Endodermal cell (in vitro differentiated cells): Measurements from ENCODE around the gene MOB3B. TPM values are rescaled to one million over a fixed set of nuclear protein-coding genes. Genes with fewer than 3 reads are reported as not detected.

ENCODE experiments used
- DNase-seq: peaks from one replicate; pipeline ENCODE4 v3.0.0-alpha.2; 2017
- H3K27ac ChIP-seq: 2 replicates; pipeline ENCODE4 v1.5.1; 2013; ENCODE audit warnings: mild to moderate bottlenecking, low read depth, low read length, moderate library complexity
- H3K27me3 ChIP-seq: 2 replicates; pipeline ENCODE4 v1.6.1; 2013; ENCODE audit warnings: mild to moderate bottlenecking, low read length, moderate library complexity; ENCODE audit not compliant: insufficient read depth, control insufficient read depth, poor library complexity, severe bottlenecking
- H3K36me3 ChIP-seq: 2 replicates; pipeline ENCODE4 v1.7.0; 2013; ENCODE audit warnings: mild to moderate bottlenecking, low read length, moderate library complexity; ENCODE audit not compliant: control insufficient read depth, insufficient read depth
- H3K4me1 ChIP-seq: one replicate; pipeline ENCODE4 v1.7.0; 2013; ENCODE audit warnings: low read length; ENCODE audit not compliant: control insufficient read depth, insufficient read depth
- H3K4me3 ChIP-seq: 2 replicates; pipeline ENCODE4 v1.5.1; 2013; ENCODE audit warnings: mild to moderate bottlenecking, low read length, moderate library complexity
- H3K9ac ChIP-seq: 2 replicates; pipeline ENCODE4 v1.6.1; 2013; ENCODE audit warnings: mild to moderate bottlenecking, low read length, moderate library complexity; ENCODE audit not compliant: poor library complexity, severe bottlenecking; ENCODE audit errors: extremely low read depth
- H3K9me3 ChIP-seq: 2 replicates; pipeline ENCODE4 v1.6.1; 2013; ENCODE audit warnings: mild to moderate bottlenecking, low read length, moderate library complexity; ENCODE audit not compliant: control insufficient read depth
- H3K27ac Mint-ChIP-seq: 2 replicates; pipeline ENCODE4 v1.8.0; 2020; ENCODE audit warnings: mixed read lengths
- H3K27me3 Mint-ChIP-seq: 2 replicates; pipeline ENCODE4 v1.8.0; 2021; ENCODE audit warnings: mild to moderate bottlenecking, mixed read lengths; ENCODE audit not compliant: insufficient read depth
- H3K36me3 Mint-ChIP-seq: 2 replicates; pipeline ENCODE4 v1.8.0; 2020; ENCODE audit warnings: low read depth, mixed read lengths
- H3K4me1 Mint-ChIP-seq: 2 replicates; pipeline ENCODE4 v1.8.0; 2020; ENCODE audit warnings: mixed read lengths
- H3K4me3 Mint-ChIP-seq: 2 replicates; pipeline ENCODE4 v1.8.0; 2020; ENCODE audit warnings: mild to moderate bottlenecking, moderate library complexity, mixed read lengths
- H3K9me3 Mint-ChIP-seq: 2 replicates; pipeline ENCODE4 v1.8.0; 2020; ENCODE audit warnings: mild to moderate bottlenecking, mixed read lengths
- CTCF ChIP-seq: fragments of 200-600 bp; sonication (generic); conservative IDR thresholded peaks from 2 replicates; pipeline ENCODE4 v1.5.0; 2021; ENCODE audit warnings: antibody characterized with exemption, mild to moderate bottlenecking
- WGBS, 2 experiments: methylation state at CpG; one replicate each; pipeline versions ENCODE4 v1.1.5 to v1.1.7; 2013; ENCODE audit warnings: missing lambda C conversion rate in 2 of 2, mixed read lengths in 1 of 2; ENCODE audit not compliant: insufficient coverage in 1 of 2, insufficient read length in 1 of 2; 5-methylcytosine and 5-hydroxymethylcytosine counted together
- total RNA-seq, 2 donors: library from RNA; stranded (reverse); fragmentation: NEBNext Ultra II Directional in 1 of 2; extraction: Animal tissue kit (Norgen Biotek cat#: 25700) in 1 of 2; gene quantifications; 2 replicates in 1 of 2; 3 replicates in 1 of 2; pipeline ENCODE4 v1.2.1, GENCODE V29; 2021

Gene MOB3B
- total RNA-seq, 2 donors from 2014 or later = 5.6 to 6.2 TPM

- Mint-ChIP-seq H3K4me3 (no peak overlapping the region), H3K9me3 (no peaks in the 10 kb centered on the region), H3K27ac (no peak overlapping the region), H3K36me3 (peaks cover 28% of the 10 kb centered on the region), H3K27me3 (no peaks in the 10 kb centered on the region), H3K4me1 (no peaks in the 10 kb centered on the region)
- H3K9ac ChIP-seq = no peak overlapping the region
- no peaks in the 10 kb centered on the region for H3K4me1 ChIP-seq
- H3K27me3 ChIP-seq = no peaks in the 10 kb centered on the region
- peaks cover 90% of the 10 kb centered on the region for H3K36me3 ChIP-seq
- H3K9me3 ChIP-seq = no peaks in the 10 kb centered on the region
- H3K4me3 ChIP-seq = no peak overlapping the region
- H3K27ac ChIP-seq = no peak overlapping the region
- no peak for DNase-seq
- 93 to 96% methylated on average over 4 to 8 of the region's 8 CpGs for WGBS, 2 experiments
- TF ChIP-seq CTCF = no peak
Measured at GRCh38 chr9:27556470-27556869, 26.9 kb upstream of the MOB3B start.

- WGBS, 2 experiments = 96 to 100% methylated on average over 1 of the region's 1 CpG
- Histone ChIP-seq H3K9ac (no peak overlapping the region), H3K9me3 (no peaks in the 10 kb centered on the region), H3K4me3 (no peak overlapping the region), H3K4me1 (no peaks in the 10 kb centered on the region), H3K27me3 (no peaks in the 10 kb centered on the region), H3K27ac (no peak overlapping the region), H3K36me3 (peaks cover 79% of the 10 kb centered on the region)
- DNase-seq = no peak
- no peak for TF ChIP-seq CTCF
- H3K4me3 Mint-ChIP-seq = no peak overlapping the region
- no peak overlapping the region for H3K27ac Mint-ChIP-seq
- peaks cover 35% of the 10 kb centered on the region for H3K36me3 Mint-ChIP-seq
- H3K4me1 Mint-ChIP-seq = no peaks in the 10 kb centered on the region
- no peaks in the 10 kb centered on the region for H3K27me3 Mint-ChIP-seq
- H3K9me3 Mint-ChIP-seq = no peaks in the 10 kb centered on the region
Measured at GRCh38 chr9:27554712-27555111, 25.1 kb upstream of the MOB3B start.

- Histone ChIP-seq H3K27ac (no peak overlapping the region), H3K36me3 (peaks cover 68% of the 10 kb centered on the region), H3K9ac (no peak overlapping the region), H3K4me1 (no peaks in the 10 kb centered on the region), H3K27me3 (no peaks in the 10 kb centered on the region), H3K4me3 (no peak overlapping the region), H3K9me3 (no peaks in the 10 kb centered on the region)
- Mint-ChIP-seq H3K4me1 (no peaks in the 10 kb centered on the region), H3K4me3 (no peak overlapping the region), H3K9me3 (peaks cover under 1% of the 10 kb centered on the region), H3K36me3 (peaks cover 33% of the 10 kb centered on the region), H3K27ac (no peak overlapping the region), H3K27me3 (no peaks in the 10 kb centered on the region)
- 92% methylated on average over 3 of the region's 4 CpGs; no CpG with 5 or more reads in 1 of the 2 experiments for WGBS, 2 experiments
- TF ChIP-seq CTCF = no peak
- no peak for DNase-seq
Measured at GRCh38 chr9:27549196-27549755, 19.7 kb upstream of the MOB3B start.
